GM12874 (cell line): ENCODE measurements around the gene PAIP2.

Experiments
- CTCF ChIP-seq: IDR thresholded peaks from 2 replicates; pipeline ENCODE4 v1.5.1; 2011; ENCODE audit warnings: low read depth, mild to moderate bottlenecking, control low read depth, low read length, moderate library complexity; ENCODE audit not compliant: insufficient read depth

The PAIP2 gene

GRCh38 chr5:139296862-139297326 lies 44.8 kb upstream of the PAIP2 start:
- no peak for TF ChIP-seq CTCF

GRCh38 chr5:139297439-139298133 lies 44.1 kb upstream of the PAIP2 start:
- TF ChIP-seq CTCF = no peak

- no peak for TF ChIP-seq CTCF
Observed at GRCh38 chr5:139298242-139298641, 43.4 kb upstream of the PAIP2 start.

GRCh38 chr5:139299486-139299885 lies 42.2 kb upstream of the PAIP2 start:
- TF ChIP-seq CTCF = no peak

- no peak for TF ChIP-seq CTCF
Observed at GRCh38 chr5:139301808-139302499, 39.7 kb upstream of the PAIP2 start.

- TF ChIP-seq CTCF = no peak
Observed at GRCh38 chr5:139304391-139305324, 37.0 kb upstream of the PAIP2 start.

DNA sequence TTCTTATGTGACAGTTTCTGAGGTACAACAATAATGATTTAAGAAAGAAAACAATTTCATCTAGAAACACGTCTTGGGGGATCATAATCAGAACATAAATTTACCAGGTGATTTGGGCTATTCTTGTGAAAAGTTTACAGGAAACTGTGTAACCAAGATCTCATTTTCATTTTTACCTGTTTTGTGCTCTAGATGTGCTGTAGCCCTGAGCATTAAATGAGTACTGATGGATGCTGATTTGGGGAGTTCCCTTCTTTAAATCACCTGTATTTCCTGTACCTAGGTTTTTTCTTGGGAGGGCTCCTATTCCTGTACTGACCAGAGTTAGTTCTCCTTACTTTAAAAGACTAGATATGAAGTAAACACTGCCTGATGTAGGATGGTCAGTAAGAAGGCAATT lies 35.5 kb upstream of the PAIP2 start:
- TF ChIP-seq CTCF = no peak
